GM12873 (cell line): ENCODE data around the gene HIF3A.

Experiments used
- CTCF ChIP-seq: IDR thresholded peaks from 2 replicates; pipeline ENCODE4 v1.5.1; 2012; ENCODE audit warnings: low read depth, mild to moderate bottlenecking, moderate library complexity, low read length, control low read depth; ENCODE audit not compliant: insufficient read depth; ENCODE audit errors: missing control alignments

HIF3A gene

GRCh38 chr19:46381346-46381745 lies 84.5 kb downstream of the HIF3A start:
- no peak for TF ChIP-seq CTCF

GRCh38 chr19:46381756-46382345 lies 85.0 kb downstream of the HIF3A start:
- no peak for TF ChIP-seq CTCF

GRCh38 chr19:46383171-46383815 lies 86.5 kb downstream of the HIF3A start:
- TF ChIP-seq CTCF = no peak

- no peak for TF ChIP-seq CTCF
Observed at GRCh38 chr19:46383846-46384245, 87.0 kb downstream of the HIF3A start.

GRCh38 chr19:46384396-46384795 lies 87.6 kb downstream of the HIF3A start:
- TF ChIP-seq CTCF = no peak

- TF ChIP-seq CTCF = no peak
Observed at GRCh38 chr19:46385636-46386035, 88.8 kb downstream of the HIF3A start.

- no peak for TF ChIP-seq CTCF
Observed at GRCh38 chr19:46386151-46386550, 89.3 kb downstream of the HIF3A start.
